ENCODE data around the gene DPP6. TPM values are rescaled to one million over a fixed set of nuclear protein-coding genes. Genes with fewer than 3 reads are reported as not detected.

Gene DPP6
- total RNA-seq, 4 donors from 2014 or later: 13.4 to 33.2 (median 26.8) TPM

- 70% methylated on average over 1 of the region's 1 CpG for WGBS
- peaks cover 0 to 7% (median 2%) of the 10 kb centered on the region in 4 donors for H3K36me3 ChIP-seq
- no peak overlapping the region for H3K4me3 ChIP-seq
- H3K4me1 ChIP-seq: no peaks in the 10 kb centered on the region
- H3K27me3 ChIP-seq: no peaks in the 10 kb centered on the region
- intact Hi-C loops (cut with DNase I): no loop called here
- no peak overlapping the region for H3K27ac ChIP-seq (replicated peaks in 1 of 4)
- no peaks in the 10 kb centered on the region for H3K9me3 ChIP-seq
- DNase-seq (ENCODE audit: extremely low spot score): no peak
- no peak for TF ChIP-seq POLR2AphosphoS5 (IDR thresholded peaks at IDR 0.05)
Measured at GRCh38 chr7:154937837-154938236, 885.6 kb downstream of the DPP6 start.

- Histone ChIP-seq H3K27ac (replicated peaks in 1 of 4) (no peak overlapping the region), H3K9me3 (no peaks in the 10 kb centered on the region), H3K36me3 (peaks cover 23 to 48% (median 38%) of the 10 kb centered on the region in 4 donors), H3K4me1 (no peaks in the 10 kb centered on the region), H3K4me3 (no peak overlapping the region), H3K27me3 (no peaks in the 10 kb centered on the region)
- 59% methylated on average over 2 of the region's 2 CpGs for WGBS
- intact Hi-C loops (cut with DNase I): no loop called here
- no peak for DNase-seq (ENCODE audit: extremely low spot score)
- TF ChIP-seq EP300 (IDR thresholded peaks at IDR 0.05) (no peak), POLR2A (IDR thresholded peaks at IDR 0.05; ENCODE audit: low read depth) (no peak), CTCF (IDR thresholded peaks at IDR 0.05) (no peak), POLR2AphosphoS5 (IDR thresholded peaks at IDR 0.05) (no peak)
Measured at GRCh38 chr7:154942691-154943090, 890.5 kb downstream of the DPP6 start.
